Tibial nerve (tissue), 3 donors: ENCODE measurements around the gene OR51B2.

ENCODE experiments used
- POLR2A ChIP-seq, 2 donors: fragments of 450-650 bp; IDR thresholded peaks; one replicate each; pipeline ENCODE4 v1.6.1; 2017; ENCODE audit warnings: antibody characterized with exemption in 2 of 2, mild to moderate bottlenecking in 2 of 2, moderate library complexity in 2 of 2
- TF ChIP-seq, protein P1 (sequence below), 5 experiments: fragments of 200-600 bp in 3 of 5; fragments of 450-650 bp in 2 of 5; sonication (generic) in 3 of 5; IDR thresholded peaks; one replicate each; pipeline ENCODE4 v1.5.1; 2016 to 2019; ENCODE audit warnings: antibody characterized with exemption in 5 of 5, mild to moderate bottlenecking in 3 of 5, moderate library complexity in 2 of 5

DNA sequence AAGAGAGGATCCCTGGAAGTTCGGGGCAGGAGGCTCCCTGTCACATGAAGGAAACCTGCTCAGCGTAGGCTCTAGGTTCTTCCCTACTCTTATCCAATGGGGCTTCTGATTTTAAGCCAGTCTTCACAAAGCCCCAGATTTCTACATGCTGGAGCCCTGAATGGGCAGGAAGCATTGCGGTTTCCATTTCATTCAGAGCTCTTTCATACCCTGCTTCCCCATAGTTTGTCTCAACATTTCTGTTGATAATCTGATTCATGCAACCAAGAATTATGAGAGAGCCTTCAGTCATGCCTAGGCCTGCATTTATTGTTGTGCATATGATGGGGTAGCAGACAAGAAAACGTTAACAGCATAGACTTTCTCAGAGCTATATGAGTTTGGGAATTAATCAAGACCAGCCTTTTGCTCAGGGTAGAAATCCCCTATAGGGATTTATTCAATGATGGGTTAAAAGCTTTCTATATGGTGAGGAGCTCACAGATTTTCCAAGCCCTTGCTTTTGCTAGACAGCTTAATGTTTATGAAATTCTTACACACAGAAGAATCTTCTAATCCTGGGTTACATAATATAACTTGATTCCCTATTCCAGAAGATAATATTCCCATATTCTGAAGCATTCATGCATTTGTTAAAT lies 38.3 kb downstream of the OR51B2 start:
- TF ChIP-seq, protein P1, sequence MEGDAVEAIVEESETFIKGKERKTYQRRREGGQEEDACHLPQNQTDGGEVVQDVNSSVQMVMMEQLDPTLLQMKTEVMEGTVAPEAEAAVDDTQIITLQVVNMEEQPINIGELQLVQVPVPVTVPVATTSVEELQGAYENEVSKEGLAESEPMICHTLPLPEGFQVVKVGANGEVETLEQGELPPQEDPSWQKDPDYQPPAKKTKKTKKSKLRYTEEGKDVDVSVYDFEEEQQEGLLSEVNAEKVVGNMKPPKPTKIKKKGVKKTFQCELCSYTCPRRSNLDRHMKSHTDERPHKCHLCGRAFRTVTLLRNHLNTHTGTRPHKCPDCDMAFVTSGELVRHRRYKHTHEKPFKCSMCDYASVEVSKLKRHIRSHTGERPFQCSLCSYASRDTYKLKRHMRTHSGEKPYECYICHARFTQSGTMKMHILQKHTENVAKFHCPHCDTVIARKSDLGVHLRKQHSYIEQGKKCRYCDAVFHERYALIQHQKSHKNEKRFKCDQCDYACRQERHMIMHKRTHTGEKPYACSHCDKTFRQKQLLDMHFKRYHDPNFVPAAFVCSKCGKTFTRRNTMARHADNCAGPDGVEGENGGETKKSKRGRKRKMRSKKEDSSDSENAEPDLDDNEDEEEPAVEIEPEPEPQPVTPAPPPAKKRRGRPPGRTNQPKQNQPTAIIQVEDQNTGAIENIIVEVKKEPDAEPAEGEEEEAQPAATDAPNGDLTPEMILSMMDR (IDR thresholded peaks at IDR 0.05): no peak
- no peak for TF ChIP-seq POLR2A (IDR thresholded peaks at IDR 0.05)
